GM12878 (cell line): ENCODE data around the gene ANK2.

Source experiments
- CREB1 ChIP-seq: IDR thresholded peaks from 2 replicates; pipeline ENCODE4 v1.6.1; 2012; ENCODE audit warnings: low read depth, mild to moderate bottlenecking, inconsistent platforms
- EP300 ChIP-seq, 2 experiments: fragments of 150-350 bp in 1 of 2; IDR thresholded peaks; 2 replicates each; pipeline ENCODE4 v1.6.1; 2011 to 2012; ENCODE audit warnings: low read depth in 2 of 2, low read length in 2 of 2, borderline replicate concordance in 1 of 2, improper control_type of control experiment in 1 of 2, inconsistent platforms in 1 of 2; ENCODE audit not compliant: control insufficient read depth in 1 of 2
- PAX5 ChIP-seq: IDR thresholded peaks from 2 replicates; pipeline ENCODE4 v1.6.1; 2011; ENCODE audit warnings: low read depth, low read length, borderline replicate concordance
- POLR2AphosphoS5 ChIP-seq: IDR thresholded peaks from 2 replicates; pipeline ENCODE4 v1.6.1; 2011; ENCODE audit warnings: mild to moderate bottlenecking, low read length, inconsistent platforms
- SUPT20H ChIP-seq: IDR thresholded peaks from 2 replicates; pipeline ENCODE4 v1.6.1; 2011; ENCODE audit warnings: low read depth, mild to moderate bottlenecking, low read length, moderate library complexity, borderline replicate concordance; ENCODE audit not compliant: control insufficient read depth
- TF ChIP-seq, protein P1 (sequence below): fragments of 450-650 bp; IDR thresholded peaks from 2 replicates; pipeline ENCODE4 v1.6.1; 2018; ENCODE audit warnings: mild to moderate bottlenecking, low read depth, moderate library complexity; ENCODE audit not compliant: partially characterized antibody
- TF ChIP-seq, protein P2 (sequence below): fragments of 450-650 bp; IDR thresholded peaks from 2 replicates; pipeline ENCODE4 v1.6.1; 2016; ENCODE audit warnings: mild to moderate bottlenecking
- TF ChIP-seq, protein P3 (sequence below), 3 experiments: IDR thresholded peaks in 2 of 3; conservative IDR thresholded peaks in 1 of 3; 2 replicates each; pipeline ENCODE4 v1.5.1; 2011; ENCODE audit warnings: low read depth in 3 of 3, low read length in 3 of 3, mild to moderate bottlenecking in 3 of 3, control low read depth in 2 of 3, moderate library complexity in 2 of 3, inconsistent platforms in 1 of 3, mixed read lengths in 1 of 3; ENCODE audit not compliant: control insufficient read depth in 2 of 3, insufficient read depth in 1 of 3; ENCODE audit errors: extremely low read depth in 1 of 3

DNA sequence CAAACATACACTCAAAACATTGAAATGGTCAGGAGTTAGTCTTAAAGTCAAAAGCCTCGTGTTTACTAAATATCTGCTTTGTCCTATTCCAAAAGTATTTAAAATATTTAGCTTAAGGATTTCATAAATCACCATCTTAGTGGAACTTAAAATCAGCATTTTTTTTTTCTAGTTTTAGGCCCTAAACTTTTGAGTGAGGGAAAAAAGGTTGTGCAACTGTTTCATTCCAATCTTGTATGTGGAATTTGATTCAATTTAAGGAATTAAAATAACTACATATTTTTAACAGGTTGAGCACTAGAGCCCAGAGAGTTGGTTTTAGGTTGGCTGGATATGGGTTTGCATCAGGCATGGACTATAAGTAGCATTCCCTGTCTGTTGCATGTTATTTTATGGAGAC lies 35.7 kb upstream of the ANK2 start:
- no peak for TF ChIP-seq CREB1
- TF ChIP-seq, protein P1, sequence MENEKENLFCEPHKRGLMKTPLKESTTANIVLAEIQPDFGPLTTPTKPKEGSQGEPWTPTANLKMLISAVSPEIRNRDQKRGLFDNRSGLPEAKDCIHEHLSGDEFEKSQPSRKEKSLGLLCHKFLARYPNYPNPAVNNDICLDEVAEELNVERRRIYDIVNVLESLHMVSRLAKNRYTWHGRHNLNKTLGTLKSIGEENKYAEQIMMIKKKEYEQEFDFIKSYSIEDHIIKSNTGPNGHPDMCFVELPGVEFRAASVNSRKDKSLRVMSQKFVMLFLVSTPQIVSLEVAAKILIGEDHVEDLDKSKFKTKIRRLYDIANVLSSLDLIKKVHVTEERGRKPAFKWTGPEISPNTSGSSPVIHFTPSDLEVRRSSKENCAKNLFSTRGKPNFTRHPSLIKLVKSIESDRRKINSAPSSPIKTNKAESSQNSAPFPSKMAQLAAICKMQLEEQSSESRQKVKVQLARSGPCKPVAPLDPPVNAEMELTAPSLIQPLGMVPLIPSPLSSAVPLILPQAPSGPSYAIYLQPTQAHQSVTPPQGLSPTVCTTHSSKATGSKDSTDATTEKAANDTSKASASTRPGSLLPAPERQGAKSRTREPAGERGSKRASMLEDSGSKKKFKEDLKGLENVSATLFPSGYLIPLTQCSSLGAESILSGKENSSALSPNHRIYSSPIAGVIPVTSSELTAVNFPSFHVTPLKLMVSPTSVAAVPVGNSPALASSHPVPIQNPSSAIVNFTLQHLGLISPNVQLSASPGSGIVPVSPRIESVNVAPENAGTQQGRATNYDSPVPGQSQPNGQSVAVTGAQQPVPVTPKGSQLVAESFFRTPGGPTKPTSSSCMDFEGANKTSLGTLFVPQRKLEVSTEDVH, result no peak
- no peak for TF ChIP-seq EP300 (IDR thresholded peaks at IDR 0.05; ENCODE audit: borderline replicate concordance in 1 of 2, control insufficient read depth in 1 of 2, low read depth in 2 of 2, low read length in 2 of 2)
- no peak for TF ChIP-seq SUPT20H
- TF ChIP-seq POLR2AphosphoS5, result no peak
- TF ChIP-seq, protein P2, sequence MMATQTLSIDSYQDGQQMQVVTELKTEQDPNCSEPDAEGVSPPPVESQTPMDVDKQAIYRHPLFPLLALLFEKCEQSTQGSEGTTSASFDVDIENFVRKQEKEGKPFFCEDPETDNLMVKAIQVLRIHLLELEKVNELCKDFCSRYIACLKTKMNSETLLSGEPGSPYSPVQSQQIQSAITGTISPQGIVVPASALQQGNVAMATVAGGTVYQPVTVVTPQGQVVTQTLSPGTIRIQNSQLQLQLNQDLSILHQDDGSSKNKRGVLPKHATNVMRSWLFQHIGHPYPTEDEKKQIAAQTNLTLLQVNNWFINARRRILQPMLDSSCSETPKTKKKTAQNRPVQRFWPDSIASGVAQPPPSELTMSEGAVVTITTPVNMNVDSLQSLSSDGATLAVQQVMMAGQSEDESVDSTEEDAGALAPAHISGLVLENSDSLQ, result no peak
- TF ChIP-seq, protein P3, sequence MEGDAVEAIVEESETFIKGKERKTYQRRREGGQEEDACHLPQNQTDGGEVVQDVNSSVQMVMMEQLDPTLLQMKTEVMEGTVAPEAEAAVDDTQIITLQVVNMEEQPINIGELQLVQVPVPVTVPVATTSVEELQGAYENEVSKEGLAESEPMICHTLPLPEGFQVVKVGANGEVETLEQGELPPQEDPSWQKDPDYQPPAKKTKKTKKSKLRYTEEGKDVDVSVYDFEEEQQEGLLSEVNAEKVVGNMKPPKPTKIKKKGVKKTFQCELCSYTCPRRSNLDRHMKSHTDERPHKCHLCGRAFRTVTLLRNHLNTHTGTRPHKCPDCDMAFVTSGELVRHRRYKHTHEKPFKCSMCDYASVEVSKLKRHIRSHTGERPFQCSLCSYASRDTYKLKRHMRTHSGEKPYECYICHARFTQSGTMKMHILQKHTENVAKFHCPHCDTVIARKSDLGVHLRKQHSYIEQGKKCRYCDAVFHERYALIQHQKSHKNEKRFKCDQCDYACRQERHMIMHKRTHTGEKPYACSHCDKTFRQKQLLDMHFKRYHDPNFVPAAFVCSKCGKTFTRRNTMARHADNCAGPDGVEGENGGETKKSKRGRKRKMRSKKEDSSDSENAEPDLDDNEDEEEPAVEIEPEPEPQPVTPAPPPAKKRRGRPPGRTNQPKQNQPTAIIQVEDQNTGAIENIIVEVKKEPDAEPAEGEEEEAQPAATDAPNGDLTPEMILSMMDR (IDR thresholded peaks at IDR 0.05 in 2 of 3, conservative IDR thresholded peaks at IDR 0.05 in 1 of 3; ENCODE audit: control insufficient read depth in 2 of 3, extremely low read depth in 1 of 3, insufficient read depth in 1 of 3, low read depth in 3 of 3, low read length in 3 of 3), result no peak
- TF ChIP-seq PAX5, result no peak
